ENCODE measurements around the gene TC2N.
"Not testable (repeated sequence)": the region's sequence is repeated elsewhere in the genome, so short reads cannot be mapped to it uniquely, and the experiment has no call there.

Gene TC2N

GRCh38 chr14:91869556-91869955 lies 2.2 kb upstream of the TC2N start:
- no peaks in the 10 kb centered on the region for H3K9me3 Mint-ChIP-seq
- no peak overlapping the region for H3K4me3 Mint-ChIP-seq
- peaks cover 40% of the 10 kb centered on the region for H3K4me1 Mint-ChIP-seq
- no peak for DNase-seq (ENCODE audit: low spot score in 2 of 2)
- peak overlapping the region; percentile 15 for H3K27ac Mint-ChIP-seq
- H3K27me3 Mint-ChIP-seq: no peaks in the 10 kb centered on the region
- no peak for ATAC-seq (ENCODE audit: low read depth)
- H3K36me3 Mint-ChIP-seq: no peaks in the 10 kb centered on the region

- ATAC-seq (ENCODE audit: low read depth) (no peak), DNase-seq (ENCODE audit: low spot score in 2 of 2) (no peak)
- Mint-ChIP-seq H3K27ac (no peak overlapping the region), H3K4me3 (no peak overlapping the region), H3K36me3 (no peaks in the 10 kb centered on the region), H3K9me3 (no peaks in the 10 kb centered on the region), H3K4me1 (peaks cover 15% of the 10 kb centered on the region), H3K27me3 (no peaks in the 10 kb centered on the region)
Observed at GRCh38 chr14:91866511-91867295, 633 bp downstream of the TC2N start.

GRCh38 chr14:91866061-91866460 lies 1.3 kb downstream of the TC2N start:
- H3K27ac Mint-ChIP-seq: no peak overlapping the region
- peaks cover 19% of the 10 kb centered on the region for H3K4me1 Mint-ChIP-seq

GRCh38 chr14:91862417-91862816 lies 4.9 kb downstream of the TC2N start:
- ATAC-seq (ENCODE audit: low read depth) (no peak), DNase-seq (ENCODE audit: low spot score in 2 of 2) (no peak)
- no peak overlapping the region for H3K27ac Mint-ChIP-seq
- H3K36me3 Mint-ChIP-seq: no peaks in the 10 kb centered on the region
- H3K4me3 Mint-ChIP-seq: no peak overlapping the region
- no peaks in the 10 kb centered on the region for H3K9me3 Mint-ChIP-seq
- H3K4me1 Mint-ChIP-seq: peaks cover 12% of the 10 kb centered on the region
- peaks cover 3% of the 10 kb centered on the region for H3K27me3 Mint-ChIP-seq

More at GRCh38 chr14:91866061-91866460, 1.3 kb downstream of the TC2N start:
- DNase-seq (ENCODE audit: low spot score in 2 of 2): no peak
- Mint-ChIP-seq H3K4me3 (no peak overlapping the region), H3K9me3 (no peaks in the 10 kb centered on the region), H3K27me3 (no peaks in the 10 kb centered on the region), H3K36me3 (no peaks in the 10 kb centered on the region)
- ATAC-seq (ENCODE audit: low read depth): no peak

- peaks cover 10% of the 10 kb centered on the region for H3K4me1 Mint-ChIP-seq
- H3K27me3 Mint-ChIP-seq: peaks cover 3% of the 10 kb centered on the region
- no peaks in the 10 kb centered on the region for H3K9me3 Mint-ChIP-seq
- DNase-seq (ENCODE audit: low spot score in 2 of 2) (no peak), ATAC-seq (ENCODE audit: low read depth) (no peak)
- H3K4me3 Mint-ChIP-seq: no peak overlapping the region
- no peaks in the 10 kb centered on the region for H3K36me3 Mint-ChIP-seq
- H3K27ac Mint-ChIP-seq: peak overlapping the region; percentile 42
Observed at GRCh38 chr14:91861091-91861490, 6.2 kb downstream of the TC2N start.

- Mint-ChIP-seq H3K27me3 (peaks cover 3% of the 10 kb centered on the region), H3K4me1 (peaks cover 10% of the 10 kb centered on the region), H3K27ac (no peak overlapping the region), H3K36me3 (no peaks in the 10 kb centered on the region), H3K9me3 (no peaks in the 10 kb centered on the region), H3K4me3 (no peak overlapping the region)
- DNase-seq (ENCODE audit: low spot score in 2 of 2) (no peak), ATAC-seq (ENCODE audit: low read depth) (no peak)
Observed at GRCh38 chr14:91860238-91860637, 7.1 kb downstream of the TC2N start.

GRCh38 chr14:91858536-91859275 lies 8.6 kb downstream of the TC2N start:
- Mint-ChIP-seq H3K36me3 (no peaks in the 10 kb centered on the region), H3K27me3 (peaks cover 3% of the 10 kb centered on the region), H3K27ac (no peak overlapping the region), H3K4me3 (no peak overlapping the region), H3K4me1 (peaks cover 10% of the 10 kb centered on the region), H3K9me3 (no peaks in the 10 kb centered on the region)
- no peak for DNase-seq (ENCODE audit: low spot score in 2 of 2)
- no peak for ATAC-seq (ENCODE audit: low read depth)

- Mint-ChIP-seq H3K27ac (no peak overlapping the region), H3K27me3 (peaks cover 3% of the 10 kb centered on the region), H3K36me3 (no peaks in the 10 kb centered on the region), H3K4me3 (no peak overlapping the region), H3K9me3 (no peaks in the 10 kb centered on the region), H3K4me1 (peaks cover 14% of the 10 kb centered on the region)
- no peak for DNase-seq (ENCODE audit: low spot score in 2 of 2)
- no peak for ATAC-seq (ENCODE audit: low read depth)
Observed at GRCh38 chr14:91857614-91858013, 9.7 kb downstream of the TC2N start.

- no peak for DNase-seq (ENCODE audit: low spot score in 2 of 2)
- H3K36me3 Mint-ChIP-seq: no peaks in the 10 kb centered on the region
- no peak for ATAC-seq (ENCODE audit: low read depth)
- no peaks in the 10 kb centered on the region for H3K9me3 Mint-ChIP-seq
- no peak overlapping the region for H3K27ac Mint-ChIP-seq
- peaks cover 16% of the 10 kb centered on the region for H3K4me1 Mint-ChIP-seq
- H3K4me3 Mint-ChIP-seq: no peak overlapping the region
- H3K27me3 Mint-ChIP-seq: peaks cover 3% of the 10 kb centered on the region
Observed at GRCh38 chr14:91854327-91854934, 12.9 kb downstream of the TC2N start.

GRCh38 chr14:91851563-91851962 lies 15.8 kb downstream of the TC2N start:
- Mint-ChIP-seq H3K9me3 (no peaks in the 10 kb centered on the region), H3K4me1 (peaks cover 19% of the 10 kb centered on the region), H3K36me3 (no peaks in the 10 kb centered on the region), H3K27me3 (no peaks in the 10 kb centered on the region), H3K4me3 (no peak overlapping the region), H3K27ac (peak overlapping the region; percentile 58)
- ATAC-seq (ENCODE audit: low read depth) (no peak), DNase-seq (ENCODE audit: low spot score in 2 of 2) (no peak)

GRCh38 chr14:91848504-91849001 lies 18.8 kb downstream of the TC2N start:
- DNase-seq (ENCODE audit: low spot score in 2 of 2) (no peak), ATAC-seq (ENCODE audit: low read depth) (no peak)
- H3K36me3 Mint-ChIP-seq: no peaks in the 10 kb centered on the region
- H3K4me1 Mint-ChIP-seq: peaks cover 29% of the 10 kb centered on the region
- no peaks in the 10 kb centered on the region for H3K27me3 Mint-ChIP-seq
- H3K9me3 Mint-ChIP-seq: no peaks in the 10 kb centered on the region
- H3K27ac Mint-ChIP-seq: no peak overlapping the region
- no peak overlapping the region for H3K4me3 Mint-ChIP-seq

- no peaks in the 10 kb centered on the region for H3K9me3 Mint-ChIP-seq
- DNase-seq (ENCODE audit: low spot score in 2 of 2): no peak
- no peak overlapping the region for H3K4me3 Mint-ChIP-seq
- no peak overlapping the region for H3K27ac Mint-ChIP-seq
- peaks cover 30% of the 10 kb centered on the region for H3K4me1 Mint-ChIP-seq
- H3K36me3 Mint-ChIP-seq: no peaks in the 10 kb centered on the region
- no peaks in the 10 kb centered on the region for H3K27me3 Mint-ChIP-seq
- ATAC-seq (ENCODE audit: low read depth): no peak
Observed at GRCh38 chr14:91847693-91848092, 19.6 kb downstream of the TC2N start.

GRCh38 chr14:91845652-91846051 lies 21.7 kb downstream of the TC2N start:
- peaks cover 28% of the 10 kb centered on the region for H3K4me1 Mint-ChIP-seq
- H3K27me3 Mint-ChIP-seq: no peaks in the 10 kb centered on the region
- ATAC-seq (ENCODE audit: low read depth) (no peak), DNase-seq (ENCODE audit: low spot score in 2 of 2) (no peak)
- H3K9me3 Mint-ChIP-seq: no peaks in the 10 kb centered on the region
- no peak overlapping the region for H3K4me3 Mint-ChIP-seq
- no peak overlapping the region for H3K27ac Mint-ChIP-seq
- H3K36me3 Mint-ChIP-seq: no peaks in the 10 kb centered on the region

- H3K27ac Mint-ChIP-seq; H3K36me3 Mint-ChIP-seq; H3K9me3 Mint-ChIP-seq; H3K27me3 Mint-ChIP-seq; DNase-seq (ENCODE audit: low spot score in 2 of 2); H3K4me3 Mint-ChIP-seq; ATAC-seq (ENCODE audit: low read depth): not testable (repeated sequence)
- H3K4me1 Mint-ChIP-seq: peaks cover 31% of the 10 kb centered on the region
Observed at GRCh38 chr14:91845056-91845455, 22.3 kb downstream of the TC2N start.

Data from memory B cell (primary cell).